GM21381 (cell line): ENCODE results near the gene FBXO9.

Experiments
- ATAC-seq: cut with Tn5 transposase; IDR thresholded peaks from one replicate; pipeline ENCODE4 v1.9.1; 2021; ENCODE audit warnings: mild to moderate bottlenecking, moderate library complexity; ENCODE audit not compliant: unreplicated experiment

The FBXO9 gene

DNA sequence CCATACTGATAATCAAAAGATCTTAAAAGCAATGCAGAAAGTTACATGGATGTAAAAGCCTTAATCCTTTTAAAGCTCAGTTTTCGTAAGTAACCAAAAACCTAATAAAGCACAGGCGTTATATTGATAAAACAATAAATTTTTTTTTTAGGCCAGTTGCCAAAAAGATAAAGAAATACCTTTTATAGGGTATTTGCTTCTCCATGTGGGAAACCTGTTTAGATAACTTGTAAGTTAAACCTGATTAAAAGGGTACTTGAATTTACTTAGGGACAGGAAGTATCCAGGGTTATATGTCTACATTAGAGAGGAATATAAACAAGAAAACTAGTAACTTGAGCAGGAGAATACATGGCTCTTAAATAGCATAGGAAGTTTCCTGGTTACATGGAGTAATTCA is 21.1 kb downstream of the FBXO9 start:
- ATAC-seq: no peak

DNA sequence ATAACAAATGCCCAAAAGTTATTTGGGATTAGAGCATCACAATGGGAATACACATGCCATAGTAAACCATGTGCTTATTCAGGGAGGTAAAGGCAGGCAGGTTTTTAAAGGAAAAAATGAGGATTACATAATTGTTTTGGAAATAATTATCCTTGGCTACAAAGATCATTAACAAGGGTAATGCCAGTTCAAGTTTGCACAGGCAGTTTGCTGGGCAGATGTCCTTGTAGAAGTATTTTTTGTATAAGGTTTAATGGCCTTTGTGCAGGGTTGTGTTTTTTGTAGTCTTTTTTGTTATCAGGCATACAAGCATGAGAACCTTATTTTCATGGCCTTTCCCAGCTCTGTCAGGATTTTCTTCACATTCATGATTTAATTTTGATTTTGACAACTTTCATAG is 24.7 kb downstream of the FBXO9 start:
- ATAC-seq: no peak

DNA sequence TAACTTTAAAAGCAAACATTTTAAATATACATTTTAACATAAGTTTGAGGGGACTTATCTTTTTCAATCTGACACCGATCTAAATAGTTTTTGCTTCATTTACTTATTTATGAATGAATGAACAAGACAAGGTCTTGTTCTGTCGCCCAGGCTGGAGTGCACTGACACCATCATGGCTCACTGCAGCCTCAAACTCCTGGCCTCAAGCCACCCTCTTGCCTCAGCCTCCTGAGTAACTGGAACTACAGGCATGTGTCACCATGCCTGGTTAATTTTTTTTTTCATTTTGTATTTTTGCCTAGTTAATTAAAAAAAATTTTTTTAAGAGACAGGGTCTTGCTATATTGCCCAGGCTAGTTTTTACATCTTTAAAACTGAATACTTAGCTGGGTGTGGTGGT is 25.4 kb downstream of the FBXO9 start:
- ATAC-seq: no peak

DNA sequence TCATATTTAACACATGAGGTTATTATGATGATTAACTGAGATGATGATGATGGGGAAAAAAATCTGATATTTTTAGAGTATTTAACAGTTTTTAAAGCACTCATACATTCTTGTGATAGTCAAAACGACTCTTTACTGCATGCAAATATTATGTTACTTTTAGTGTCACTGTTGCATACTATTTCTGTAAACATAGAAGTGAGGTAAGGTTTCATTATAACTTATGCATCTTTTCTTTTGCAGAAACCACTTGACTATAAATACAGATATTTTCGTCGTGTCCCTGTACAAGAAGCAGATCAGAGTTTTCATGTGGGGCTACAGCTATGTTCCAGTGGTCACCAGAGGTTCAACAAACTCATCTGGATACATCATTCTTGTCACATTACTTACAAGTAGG is 30.1 kb downstream of the FBXO9 start:
- ATAC-seq: no peak

DNA sequence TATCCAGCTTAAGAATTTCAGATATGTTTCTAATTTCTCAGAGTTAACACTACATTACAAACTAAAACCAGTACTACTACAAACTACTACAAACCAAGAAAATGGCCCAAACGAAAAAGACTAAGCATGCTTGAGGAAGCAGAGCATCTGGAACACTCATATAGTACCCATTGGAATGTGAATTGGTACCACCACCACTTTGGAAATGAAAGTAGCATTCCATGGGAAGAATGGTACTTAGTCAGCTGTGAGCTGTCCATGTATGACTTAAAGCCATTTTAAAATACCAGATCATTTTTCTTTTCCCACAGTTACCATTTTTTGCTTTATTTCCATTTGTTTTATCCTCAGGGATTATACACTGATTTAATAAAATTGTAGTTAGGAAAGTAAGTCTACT is 30.5 kb downstream of the FBXO9 start:
- ATAC-seq: no peak

DNA sequence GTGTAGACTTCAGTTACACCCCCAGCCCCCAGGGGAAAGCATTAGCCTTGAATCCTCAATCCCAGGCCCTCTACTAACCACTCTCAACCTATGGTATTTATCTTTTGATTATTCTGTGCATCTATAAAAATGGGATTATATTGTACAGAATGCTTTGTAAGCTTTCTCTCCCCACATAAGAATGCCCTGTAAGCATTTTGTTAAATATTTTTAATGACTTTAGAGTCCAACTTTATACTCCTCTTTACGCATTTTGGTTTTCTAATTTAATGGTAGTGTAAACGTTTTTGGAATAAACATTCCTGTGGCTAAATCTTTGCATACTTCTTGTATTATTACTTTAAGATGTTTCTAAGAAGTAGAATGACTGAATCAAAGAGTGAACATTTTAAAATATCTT is 35.4 kb downstream of the FBXO9 start:
- no peak for ATAC-seq

DNA sequence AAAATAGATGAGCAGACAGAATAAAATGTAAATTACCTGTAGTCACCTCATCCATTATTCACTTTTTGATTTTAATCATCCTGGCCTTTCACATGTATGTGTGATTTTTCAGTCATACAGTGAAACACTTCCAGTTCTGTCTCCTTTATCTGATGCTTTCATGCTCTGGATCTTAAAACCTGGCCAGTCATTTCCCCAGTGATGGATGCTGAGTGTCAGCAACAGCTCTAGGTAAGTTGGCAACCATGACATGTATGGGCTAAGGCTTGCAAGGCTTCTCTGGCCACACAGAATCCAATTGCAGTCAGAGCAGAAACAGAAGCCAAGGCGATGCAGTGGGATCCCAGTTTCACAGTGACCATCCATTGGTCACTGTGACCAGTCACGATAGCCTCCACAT is 35.8 kb downstream of the FBXO9 start:
- ATAC-seq: no peak

DNA sequence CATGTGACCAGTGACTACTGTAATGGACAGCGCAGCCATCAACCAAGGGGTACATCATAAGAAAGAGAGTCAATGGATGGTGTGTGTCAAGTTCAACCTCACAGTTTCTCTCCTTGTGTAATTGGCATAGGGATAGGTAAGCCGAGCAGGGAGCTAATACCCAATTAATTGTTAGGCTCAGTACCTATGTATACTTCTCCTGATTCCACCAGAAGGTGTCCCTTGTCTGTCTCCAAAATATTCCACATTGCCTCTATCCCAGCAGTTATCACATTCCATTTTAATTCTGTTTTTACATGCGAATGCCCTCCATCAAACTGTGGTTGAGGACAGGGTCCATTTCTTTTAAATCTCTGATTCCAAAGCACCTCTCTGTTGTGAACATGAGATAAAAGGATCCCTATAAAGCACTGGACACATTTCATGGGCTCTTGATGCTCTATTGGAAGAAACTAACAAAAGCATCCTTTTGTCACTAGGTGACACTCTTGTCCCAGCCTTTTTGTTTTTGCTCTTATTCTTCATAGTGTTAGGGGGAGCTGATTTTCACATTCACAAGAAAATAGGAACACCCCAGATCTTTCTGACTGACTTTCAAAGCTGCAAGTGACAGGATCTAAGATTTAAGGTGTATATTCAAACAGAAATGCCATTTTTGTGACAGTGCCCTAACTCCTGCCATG is 38.9 kb downstream of the FBXO9 start:
- ATAC-seq: no peak

DNA sequence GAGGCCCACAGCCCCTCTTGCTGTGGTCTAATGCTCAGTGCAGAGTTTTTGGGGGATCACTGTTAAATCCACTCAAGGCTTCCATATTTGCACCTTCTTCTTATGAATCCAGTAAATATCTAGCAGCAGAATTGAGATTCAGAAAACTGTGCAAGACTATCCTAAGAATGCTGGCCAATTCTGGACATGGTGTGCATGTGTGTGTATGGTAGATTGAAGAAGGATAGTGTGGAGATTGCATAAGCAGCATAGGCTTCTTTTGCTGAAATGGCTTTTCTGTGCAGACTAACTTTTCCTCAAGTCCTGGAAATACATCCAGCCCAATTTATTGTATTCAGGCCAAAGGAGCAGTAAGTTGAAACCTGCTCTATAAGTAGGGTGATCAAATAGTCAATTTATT is 39.7 kb downstream of the FBXO9 start:
- no peak for ATAC-seq

DNA sequence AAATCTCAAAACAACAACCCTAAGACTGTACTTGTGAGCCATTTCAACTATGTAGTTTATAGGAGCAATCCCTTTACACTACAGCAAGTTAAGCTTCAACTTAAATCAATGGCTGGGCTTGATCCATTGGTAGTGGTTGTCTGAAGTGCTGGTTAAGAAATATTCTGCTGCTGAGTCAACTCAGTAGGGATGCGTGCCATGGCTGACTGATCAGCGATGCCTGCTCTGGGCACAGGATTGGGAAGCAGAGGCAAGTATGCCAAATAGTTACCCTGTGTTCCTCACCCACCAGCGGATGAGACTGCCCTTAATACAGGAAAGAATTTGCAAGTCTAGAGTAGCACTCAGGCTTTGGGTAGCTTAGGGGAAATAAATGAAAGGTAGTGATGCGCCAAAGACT is 41.9 kb downstream of the FBXO9 start:
- ATAC-seq: no peak

DNA sequence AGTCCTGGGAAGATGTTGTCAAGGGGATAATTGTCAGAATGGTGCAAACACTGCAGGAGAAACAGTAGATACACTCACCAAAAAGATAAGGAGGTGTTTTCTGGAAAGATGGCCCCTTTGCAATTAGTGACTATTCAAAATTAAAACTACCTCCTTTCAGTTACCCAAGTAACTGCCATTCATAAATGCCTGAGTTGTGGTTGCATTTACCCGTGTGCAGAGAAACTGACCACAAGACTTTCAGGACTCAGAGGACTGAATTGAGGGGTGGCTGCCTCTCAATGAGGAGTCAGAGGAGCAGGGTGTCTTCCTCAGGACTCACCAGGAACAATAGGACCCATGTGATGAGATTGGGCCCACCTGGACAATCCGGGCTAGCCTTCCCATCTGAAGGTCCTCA is 44.4 kb downstream of the FBXO9 start:
- ATAC-seq: peak; percentile 85

DNA sequence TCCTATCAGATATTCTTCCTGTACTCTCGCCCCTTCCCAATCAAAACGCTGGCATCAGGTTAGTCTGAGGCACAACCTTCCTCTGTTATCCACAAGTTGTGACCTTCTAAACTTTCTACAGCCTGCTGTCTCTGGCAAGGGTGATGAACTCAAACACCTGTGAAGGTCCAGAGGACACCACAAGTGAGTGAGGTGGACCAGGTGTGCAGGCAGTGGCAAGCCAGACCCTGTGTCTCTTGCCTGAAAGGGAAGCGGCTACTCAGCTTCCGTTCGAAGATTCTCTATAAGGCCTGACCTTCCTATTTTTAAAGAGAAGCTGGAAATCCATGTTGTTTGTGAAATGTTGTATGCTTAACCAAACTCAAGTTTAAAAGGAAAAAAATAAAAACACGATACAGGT is 46.7 kb downstream of the FBXO9 start:
- no peak for ATAC-seq

DNA sequence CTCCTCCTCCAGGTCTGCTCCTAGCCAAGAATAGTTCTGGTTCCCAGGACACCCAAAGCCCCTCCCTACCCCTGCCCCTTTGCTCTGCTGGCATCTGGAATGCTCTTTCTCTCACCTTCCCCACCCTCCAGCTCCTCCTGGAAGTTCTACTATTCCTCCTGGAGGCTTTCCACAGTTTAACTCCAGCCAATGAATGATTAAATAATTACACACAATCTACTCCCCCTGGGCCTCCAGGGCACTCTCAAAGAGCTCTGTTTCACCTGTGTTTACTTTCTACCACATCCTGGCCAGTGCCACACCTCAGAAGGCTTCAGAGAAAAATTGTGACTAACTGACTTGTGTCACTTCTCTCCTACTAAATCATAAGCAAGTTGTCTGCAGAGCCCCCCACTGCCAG is 47.2 kb downstream of the FBXO9 start:
- no peak for ATAC-seq

DNA sequence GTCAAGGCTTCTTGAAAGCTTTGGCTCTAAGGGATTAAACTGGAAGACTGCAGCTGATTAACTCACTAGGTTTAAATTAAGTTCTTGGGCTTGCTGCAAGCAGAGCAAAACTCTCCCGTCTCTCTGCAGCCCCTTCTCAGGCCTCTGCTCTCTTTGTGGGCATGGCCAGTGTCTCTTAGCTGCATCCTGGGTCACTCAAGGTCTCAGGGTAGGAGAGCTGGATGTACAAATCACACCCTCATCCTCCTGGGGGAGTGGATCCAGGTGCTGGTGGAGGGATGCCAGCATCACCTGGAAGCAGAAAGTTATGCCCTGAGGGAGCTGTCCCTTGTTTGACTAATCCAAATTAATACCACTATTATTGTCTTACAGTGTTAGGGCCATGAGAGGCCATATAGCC is 47.7 kb downstream of the FBXO9 start:
- ATAC-seq: no peak

DNA sequence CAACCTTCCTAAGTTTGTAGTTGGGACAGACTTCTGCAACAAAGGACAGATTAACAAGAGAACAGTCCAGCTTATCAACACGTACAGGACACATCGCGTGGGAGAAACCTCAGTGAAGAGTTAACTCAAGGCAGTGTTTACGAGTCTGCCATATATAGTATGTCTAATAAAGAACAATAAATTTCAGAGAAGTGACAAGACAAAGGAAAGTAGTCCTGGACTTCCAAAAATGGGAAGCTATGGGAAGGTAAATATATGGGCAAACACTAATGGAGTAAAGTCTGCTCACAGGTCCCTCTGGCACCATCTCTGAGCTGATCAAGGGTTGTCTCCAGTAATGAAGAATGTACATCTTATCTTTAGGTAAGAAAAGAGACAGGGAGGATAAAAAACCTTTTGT is 48.5 kb downstream of the FBXO9 start:
- ATAC-seq: no peak

DNA sequence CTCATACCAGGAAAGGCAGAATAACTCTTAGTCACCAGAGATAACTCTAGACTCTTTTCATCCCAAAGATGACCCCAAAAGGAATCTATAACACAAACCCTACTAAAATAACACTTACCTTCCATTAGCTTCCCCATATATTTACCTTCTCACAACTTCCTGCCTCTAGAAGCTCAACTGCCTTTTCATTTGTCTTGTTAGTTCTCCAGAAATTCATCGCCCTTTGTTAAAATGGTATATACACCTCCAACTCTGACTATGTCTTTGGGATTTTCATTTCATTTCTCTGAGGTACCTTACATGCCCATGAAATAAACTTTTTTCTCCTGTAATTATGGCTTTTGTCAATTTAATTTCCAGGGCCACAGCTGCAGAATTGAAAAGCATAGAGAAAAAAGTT is 49.9 kb downstream of the FBXO9 start:
- ATAC-seq: no peak

DNA sequence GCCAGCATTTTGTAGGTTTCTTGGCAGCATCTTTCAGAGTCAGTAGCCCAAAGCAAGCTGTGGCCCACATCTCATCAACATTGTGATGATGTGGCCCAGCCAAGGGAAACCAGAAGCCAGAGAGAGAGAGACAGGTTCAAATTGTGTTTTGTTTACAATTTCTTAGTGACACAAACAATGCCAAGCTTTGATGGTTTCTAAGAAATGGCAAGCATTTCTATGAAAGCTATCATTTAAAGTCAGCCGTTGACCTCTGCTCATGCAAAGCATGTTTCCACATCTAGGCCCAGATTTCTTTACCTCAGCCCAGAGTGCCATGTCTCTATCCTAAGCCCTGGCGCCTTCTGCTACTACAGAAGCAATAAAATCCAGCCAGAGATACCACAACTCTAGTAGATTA is 50.5 kb downstream of the FBXO9 start:
- no peak for ATAC-seq

DNA sequence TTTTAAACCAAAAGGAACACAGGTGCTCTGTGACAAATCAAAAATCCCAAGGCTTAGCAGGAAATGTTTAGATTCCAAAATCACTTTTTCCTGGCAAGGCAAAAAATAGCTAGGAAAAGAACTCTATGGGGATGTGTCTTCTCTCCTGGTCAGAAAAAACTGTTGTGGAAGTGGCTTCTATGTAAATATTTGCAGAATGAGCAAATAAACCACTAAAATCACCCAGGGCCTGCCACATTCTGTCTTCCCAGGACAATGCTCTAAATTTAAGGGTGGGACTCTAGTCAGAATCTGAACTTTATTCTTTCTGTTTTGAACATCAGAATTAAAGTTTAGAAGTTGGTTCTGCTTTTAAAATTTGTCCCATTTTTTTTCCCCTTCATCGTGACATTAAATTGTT is 54.1 kb downstream of the FBXO9 start:
- no peak for ATAC-seq

DNA sequence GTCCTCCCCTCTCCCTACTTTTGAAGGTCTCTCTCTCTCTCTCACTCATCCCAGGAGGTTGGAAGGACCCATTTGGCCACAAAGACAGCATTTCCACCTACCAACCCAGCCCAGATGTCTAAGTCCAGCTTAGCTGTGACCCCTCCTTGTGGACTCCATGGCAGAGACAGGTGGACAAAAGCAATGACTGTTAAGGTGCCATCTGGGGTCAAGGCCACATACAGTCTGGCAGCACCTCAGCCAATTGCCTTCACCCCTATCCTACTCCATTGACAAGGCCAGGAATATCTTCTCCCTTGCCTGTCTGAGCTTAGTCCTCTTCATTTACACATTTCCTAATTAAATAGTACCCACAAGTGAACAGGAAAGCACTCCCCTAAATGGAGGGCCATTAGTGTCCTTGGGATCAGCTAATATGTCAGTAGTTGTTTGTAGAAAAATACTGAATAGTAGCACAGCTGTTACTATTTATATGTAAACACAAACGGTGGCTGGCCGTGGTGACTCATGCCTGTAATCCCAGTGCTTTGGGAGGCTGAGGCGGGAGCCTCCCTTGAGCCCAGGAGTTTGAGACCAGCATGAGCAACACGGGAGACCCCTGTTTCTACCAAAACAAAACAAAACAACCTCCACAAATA is 54.7 kb downstream of the FBXO9 start:
- no peak for ATAC-seq

DNA sequence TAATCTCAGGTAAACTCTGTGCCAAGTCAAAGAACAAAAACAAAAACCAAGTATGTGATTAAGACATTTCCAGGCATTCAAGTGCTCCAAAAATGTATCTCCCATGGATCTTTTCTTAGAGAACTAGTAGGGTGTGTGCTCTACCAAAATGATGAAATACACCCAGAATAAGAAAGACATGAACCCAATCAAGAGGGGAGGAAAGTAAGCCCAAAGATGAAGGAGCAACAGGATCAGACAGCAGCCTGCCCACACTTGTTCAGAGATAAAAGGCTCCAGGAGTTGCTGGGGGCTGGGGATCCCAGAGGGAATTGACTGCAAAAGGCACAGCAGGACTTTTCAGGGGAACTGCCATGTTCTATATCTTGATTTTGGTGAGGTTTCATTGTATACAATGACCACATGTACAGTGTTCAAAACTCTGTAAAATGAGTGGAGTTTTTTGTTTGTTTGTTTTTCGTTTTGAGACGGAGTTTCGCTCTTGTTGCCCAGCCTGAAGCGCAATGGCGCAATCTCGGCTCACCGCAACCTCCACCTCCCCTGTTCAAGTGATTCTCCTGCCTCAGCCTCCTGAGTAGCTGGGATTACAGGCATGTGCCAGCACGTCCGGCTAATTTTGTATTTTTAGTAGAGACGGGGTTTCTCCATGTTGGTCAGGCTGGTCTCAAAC is 59.1 kb downstream of the FBXO9 start:
- no peak for ATAC-seq

DNA sequence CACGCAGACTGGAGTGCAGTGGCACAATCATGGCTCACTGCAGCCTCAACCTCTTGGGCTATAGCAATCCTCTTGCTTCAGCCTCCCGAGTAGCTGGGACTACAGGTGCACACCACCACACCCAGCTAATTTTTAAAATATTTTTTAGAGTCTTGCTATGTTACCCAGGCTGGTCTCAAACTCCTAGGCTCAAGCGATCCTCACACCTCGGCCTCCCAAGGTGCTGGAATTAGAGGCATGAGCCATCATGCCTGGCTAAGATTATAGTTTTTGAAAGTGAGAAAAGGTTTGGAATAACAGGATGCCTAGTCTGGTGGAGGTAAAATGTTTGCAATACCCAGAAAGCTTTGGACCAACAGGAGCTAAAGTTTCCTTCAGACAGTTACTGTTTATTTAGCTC is 60.1 kb downstream of the FBXO9 start:
- no peak for ATAC-seq

DNA sequence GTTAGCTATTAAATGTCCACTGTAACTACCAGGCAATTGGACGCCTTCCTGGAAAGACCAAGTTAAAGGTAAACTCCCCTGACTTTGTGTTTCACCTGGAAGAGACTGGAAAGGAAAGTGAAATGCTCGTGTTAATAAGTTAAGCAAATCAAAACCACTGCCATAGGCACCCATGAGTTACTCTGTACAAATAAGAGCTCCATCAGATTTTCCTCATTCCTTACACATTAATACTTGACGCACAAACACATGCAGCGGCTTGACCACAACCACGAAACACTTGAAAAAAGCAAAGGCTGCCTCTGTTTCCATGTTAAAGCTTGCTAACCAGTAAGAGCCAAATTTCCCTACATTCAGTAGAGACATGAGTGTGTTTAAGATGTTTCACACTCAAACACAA is 63.6 kb downstream of the FBXO9 start:
- ATAC-seq: no peak
